GM12865 (cell line): ENCODE data around the gene INTS7.
"Not testable (repeated sequence)": the region's sequence is repeated elsewhere in the genome, so short reads cannot be mapped to it uniquely, and the experiment has no call there.

Experiments used
- DNase-seq: peaks from one replicate; pipeline ENCODE4 v3.0.0; 2010; ENCODE audit warnings: low read depth
- H3K4me3 ChIP-seq: 2 replicates; pipeline ENCODE4 v1.5.1; 2011; ENCODE audit warnings: mild to moderate bottlenecking, low read depth, low read length, control low read depth
- CTCF ChIP-seq: IDR thresholded peaks from 2 replicates; pipeline ENCODE4 v1.5.1; 2011; ENCODE audit warnings: low read length, control low read depth, low read depth, inconsistent platforms; ENCODE audit not compliant: insufficient read depth; ENCODE audit errors: missing control alignments

Gene INTS7

GRCh38 chr1:211924256-211924655 lies 111.1 kb downstream of the INTS7 start:
- TF ChIP-seq CTCF, result no peak
- DNase-seq, result no peak
- no peak overlapping the region for H3K4me3 ChIP-seq

GRCh38 chr1:211923095-211923494 lies 112.3 kb downstream of the INTS7 start:
- TF ChIP-seq CTCF, result no peak

GRCh38 chr1:211921579-211922095 lies 113.7 kb downstream of the INTS7 start:
- no peak for TF ChIP-seq CTCF
- H3K4me3 ChIP-seq, result no peak overlapping the region
- no peak for DNase-seq

More at GRCh38 chr1:211923095-211923494, 112.3 kb downstream of the INTS7 start:
- no peak for DNase-seq
- no peak overlapping the region for H3K4me3 ChIP-seq

- no peak for TF ChIP-seq CTCF
- no peak overlapping the region for H3K4me3 ChIP-seq
- no peak for DNase-seq
These were observed 114.6 kb downstream of the INTS7 start for GRCh38 chr1:211920602-211921226.

- no peak for TF ChIP-seq CTCF
- no peak overlapping the region for H3K4me3 ChIP-seq
- no peak for DNase-seq
These were observed 115.2 kb downstream of the INTS7 start for GRCh38 chr1:211920141-211920572.

GRCh38 chr1:211918843-211919414 lies 116.4 kb downstream of the INTS7 start:
- no peak for TF ChIP-seq CTCF
- no peak overlapping the region for H3K4me3 ChIP-seq
- no peak for DNase-seq

- DNase-seq, H3K4me3 ChIP-seq: not testable (repeated sequence)
These were observed 118.9 kb downstream of the INTS7 start for GRCh38 chr1:211916458-211916857.
